Right ventricle myocardium inferior (tissue), 1 donor: ENCODE results near the gene FBXO21. TPM values are rescaled to one million over a fixed set of nuclear protein-coding genes. Genes with fewer than 3 reads are reported as not detected.

ENCODE experiments used
- ATAC-seq: fragments of 200-7000 bp; cut with Tn5 transposase; one replicate; pipeline ENCODE4 v1.9.1; 2020; ENCODE audit warnings: mild to moderate bottlenecking, moderate library complexity
- DNase-seq: peaks from one replicate; pipeline ENCODE4 v3.0.0; 2021; ENCODE audit errors: missing footprints
- intact Hi-C: fragments of 100-400 bp; cut with DNase I; formaldehyde crosslinking; loops from one replicate; pipeline ENCODE4 v1.11.0; 2022
- total RNA-seq: library from RNA; stranded (reverse); fragmentation: NEBNext Ultra II Directional; extraction: Animal tissue kit (Norgen Biotek cat#: 25700); gene quantifications from one replicate; pipeline ENCODE4 v1.2.1, GENCODE V29; 2021
- donor health status: DM: no; HTN: yes; CAD: no; lungs with severe emphysema.

FBXO21 gene
- total RNA-seq, 1 donor from 2014 or later, result 35.2 TPM

DNA sequence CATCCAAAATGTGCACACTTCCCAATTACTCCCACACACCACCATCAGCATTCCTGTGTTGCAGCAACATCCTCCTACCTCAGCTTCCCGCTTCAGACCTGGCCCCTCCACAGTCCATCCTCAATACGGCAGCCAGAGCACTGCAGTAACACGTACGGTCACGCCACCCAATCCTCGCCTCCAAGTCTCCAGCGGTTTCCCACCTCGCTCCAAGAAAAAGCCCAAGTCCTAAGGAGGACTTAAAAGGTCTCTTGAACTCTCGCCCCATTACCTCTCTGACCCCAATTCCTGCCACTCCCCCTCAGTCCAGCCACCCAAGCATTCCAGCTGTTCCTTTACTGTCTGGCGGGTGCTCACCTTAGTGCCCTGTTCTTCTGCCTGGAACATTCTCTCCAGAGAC lies 12.0 kb downstream of the FBXO21 start:
- no peak for DNase-seq
- ATAC-seq, result no peak
- intact Hi-C loops, result no loop called here

DNA sequence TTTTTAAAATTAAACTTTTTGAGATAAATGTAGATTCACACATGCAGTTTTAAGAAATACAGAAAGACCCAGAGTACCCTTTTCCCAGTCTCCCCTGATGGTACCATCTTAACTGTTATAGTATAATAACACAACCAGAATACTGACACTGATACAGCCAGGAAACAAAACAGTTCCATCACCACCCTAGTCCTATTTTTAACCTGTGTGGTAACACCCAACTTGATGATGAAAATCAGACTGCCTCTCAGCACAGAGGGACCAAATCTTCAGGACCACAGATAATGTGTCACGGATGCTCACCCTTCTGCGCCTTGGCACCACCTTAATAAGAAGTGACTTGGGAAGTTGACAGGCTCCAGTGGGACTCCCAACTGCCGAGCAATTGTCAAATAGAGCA lies 18.1 kb downstream of the FBXO21 start:
- DNase-seq, result no peak
- intact Hi-C loops, result no loop called here
- no peak for ATAC-seq

DNA sequence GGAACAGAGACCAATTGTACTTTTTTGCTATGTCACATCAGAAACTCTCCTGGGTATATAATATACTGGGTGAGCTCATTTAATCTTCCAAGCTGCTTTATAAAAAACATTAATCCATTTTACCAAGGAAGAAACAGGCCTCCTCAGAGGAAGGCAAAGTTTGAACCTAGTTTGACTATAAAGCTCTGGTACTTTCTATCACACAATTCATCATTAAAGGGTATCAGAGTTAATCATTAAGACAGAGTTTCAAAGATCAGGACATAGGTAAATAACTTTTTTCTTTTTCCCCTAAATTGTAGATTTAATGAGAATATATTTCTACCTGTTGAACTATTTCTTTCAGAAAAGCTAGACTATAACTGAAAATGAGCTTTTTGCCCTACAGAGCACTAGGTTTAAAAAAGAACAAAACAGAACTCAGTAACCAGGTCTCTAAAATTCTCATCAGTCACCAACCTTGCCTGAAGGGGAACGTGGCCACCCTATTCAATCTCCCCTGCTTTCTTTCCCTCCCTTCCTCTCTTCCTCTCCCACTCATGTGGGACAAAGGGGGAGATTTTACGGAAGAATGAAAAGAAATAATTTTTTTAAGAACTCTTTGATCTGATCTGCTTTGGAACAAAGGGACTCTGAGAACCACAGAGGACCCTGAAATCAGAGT lies 18.6 kb downstream of the FBXO21 start:
- intact Hi-C loops, result no loop called here
- DNase-seq, result no peak
- no peak for ATAC-seq

DNA sequence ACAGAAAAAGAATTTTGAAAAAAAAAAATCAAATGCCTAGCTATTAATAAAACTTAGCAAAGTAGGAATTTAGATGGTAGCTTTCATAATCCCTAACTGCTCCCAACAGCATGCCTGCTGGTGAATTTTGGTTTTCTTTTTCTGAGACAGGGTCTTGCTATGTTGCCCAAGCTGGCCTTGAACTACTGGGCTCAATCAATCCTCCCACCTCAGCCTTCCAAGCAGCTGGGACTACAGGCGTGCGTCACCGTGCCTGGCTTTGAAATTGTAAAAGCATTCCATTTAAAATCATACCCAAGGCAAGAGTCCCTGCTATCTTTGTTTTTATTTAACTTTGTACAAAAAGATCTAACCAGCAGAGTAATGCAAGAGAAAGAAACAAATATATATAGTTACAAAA lies 20.7 kb downstream of the FBXO21 start:
- ATAC-seq (no peak), DNase-seq (no peak)
- intact Hi-C loops, result no loop called here

DNA sequence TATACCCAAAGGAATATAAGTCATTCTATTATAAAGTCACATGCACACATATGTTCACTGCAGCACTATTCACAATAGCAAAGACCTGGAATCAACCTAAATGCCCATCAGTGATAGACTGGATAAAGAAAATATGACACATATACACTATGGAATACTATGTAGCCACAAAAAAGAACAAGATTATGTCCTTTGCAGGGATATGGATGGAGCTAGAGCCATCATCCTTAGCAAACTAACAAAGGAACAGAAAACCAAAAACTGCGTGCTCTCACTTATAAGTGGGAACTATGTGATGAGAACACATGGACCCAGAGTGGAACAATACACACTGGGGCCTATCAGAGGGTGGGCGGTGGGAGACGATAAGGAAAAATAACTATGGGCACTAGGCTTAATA lies 21.3 kb downstream of the FBXO21 start:
- no peak for ATAC-seq
- no peak for DNase-seq
- intact Hi-C loops, result no loop called here

DNA sequence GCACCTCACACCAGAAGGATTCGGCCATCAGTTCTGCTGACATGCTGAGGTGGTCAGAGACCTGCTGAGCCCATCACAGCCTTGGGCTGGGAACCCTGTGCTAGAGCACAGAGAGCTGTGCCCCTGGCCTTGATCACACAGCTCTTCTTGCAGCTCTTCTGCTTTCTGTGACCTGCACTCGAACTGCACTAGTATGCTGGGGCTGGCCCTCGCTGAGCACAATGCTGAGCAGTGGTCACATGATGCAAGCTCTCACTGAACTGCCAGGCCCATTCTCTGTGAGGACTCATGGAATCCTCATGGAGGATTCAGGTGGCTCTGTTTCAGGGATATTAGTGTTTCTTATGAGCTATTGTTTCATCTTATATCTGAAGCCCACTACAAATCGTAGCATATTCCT lies 22.5 kb downstream of the FBXO21 start:
- ATAC-seq, result peak; percentile 56
- DNase-seq, result no peak
- intact Hi-C loops, result no loop called here

DNA sequence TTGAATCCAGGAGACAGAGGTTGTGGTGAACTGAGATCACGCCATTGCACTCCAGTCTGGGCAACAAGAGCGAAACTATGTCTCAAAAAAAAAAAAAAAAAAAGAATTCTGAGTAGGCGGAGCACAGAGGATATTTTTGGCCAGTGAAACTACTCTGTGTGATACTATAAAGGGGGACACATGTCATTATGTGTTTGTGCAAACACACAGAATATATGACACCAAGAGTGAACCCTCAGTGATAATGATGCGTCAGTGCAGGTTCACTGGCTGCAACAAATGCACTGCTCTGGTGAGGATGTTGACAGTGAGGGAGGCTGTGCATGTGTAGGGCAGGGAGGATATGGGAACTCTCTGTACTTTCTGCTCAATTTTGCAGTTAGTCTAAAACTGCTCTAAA lies 24.2 kb downstream of the FBXO21 start:
- no peak for DNase-seq
- ATAC-seq, result no peak
- intact Hi-C loops, result no loop called here

DNA sequence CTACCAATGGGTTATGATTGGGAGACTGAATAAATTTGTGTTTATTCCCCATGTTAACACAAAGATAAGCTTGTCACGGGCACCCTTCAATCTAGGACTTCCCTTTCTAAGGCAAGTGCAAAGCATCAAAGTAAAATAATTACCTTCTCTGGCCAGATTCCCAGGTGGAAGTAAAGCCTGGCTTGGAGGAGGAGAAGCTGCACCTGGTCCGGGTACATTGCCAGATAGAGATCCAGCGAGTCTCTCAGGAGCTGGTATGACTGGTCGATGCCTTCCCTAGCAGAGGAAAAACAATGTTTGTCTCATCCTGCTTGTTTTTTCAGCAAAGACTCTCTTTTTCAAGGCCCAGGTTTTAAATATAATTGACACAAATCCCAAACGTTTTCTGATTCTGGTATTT lies 24.9 kb downstream of the FBXO21 start:
- intact Hi-C loops, result no loop called here
- DNase-seq (no peak), ATAC-seq (no peak)

DNA sequence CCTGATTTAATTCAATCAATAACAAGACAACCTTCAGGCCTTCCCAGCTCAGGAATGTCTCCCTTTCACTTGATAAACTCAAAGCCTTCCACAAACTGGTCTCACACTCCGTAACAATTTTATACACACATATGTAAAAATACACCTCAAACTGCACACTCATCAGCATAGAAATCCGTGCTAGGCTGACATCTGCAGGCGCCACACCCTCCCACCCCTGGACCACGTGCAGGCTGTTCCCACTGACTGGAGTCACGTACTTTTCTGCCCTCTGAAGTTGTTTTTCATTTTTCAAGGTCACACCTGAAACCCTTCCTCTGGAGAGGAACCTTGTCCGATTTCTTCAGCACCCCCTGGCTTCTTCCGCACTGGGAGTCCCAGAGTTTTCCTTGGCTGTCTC lies 27.6 kb downstream of the FBXO21 start:
- intact Hi-C loops, result no loop called here
- ATAC-seq (no peak), DNase-seq (no peak)

DNA sequence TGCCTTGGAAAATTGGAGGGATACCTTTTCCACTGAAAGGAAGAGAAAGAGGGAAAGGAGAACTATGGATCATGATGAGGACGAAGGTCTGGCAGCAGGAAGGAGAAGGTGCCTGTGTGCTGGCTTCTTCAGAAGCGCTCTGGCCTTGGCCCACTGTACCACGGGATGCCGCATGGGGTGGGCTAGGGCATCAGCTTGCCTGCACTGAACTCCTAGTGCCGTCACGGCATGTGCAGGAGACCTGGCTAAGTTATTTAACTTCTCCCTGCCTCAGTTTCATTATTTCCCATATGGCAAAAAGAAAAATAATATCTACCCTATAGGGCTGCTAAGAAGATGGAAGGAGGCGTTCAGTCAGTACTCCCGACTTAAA lies 28.1 kb downstream of the FBXO21 start:
- no peak for ATAC-seq
- intact Hi-C loops, result no loop called here

DNA sequence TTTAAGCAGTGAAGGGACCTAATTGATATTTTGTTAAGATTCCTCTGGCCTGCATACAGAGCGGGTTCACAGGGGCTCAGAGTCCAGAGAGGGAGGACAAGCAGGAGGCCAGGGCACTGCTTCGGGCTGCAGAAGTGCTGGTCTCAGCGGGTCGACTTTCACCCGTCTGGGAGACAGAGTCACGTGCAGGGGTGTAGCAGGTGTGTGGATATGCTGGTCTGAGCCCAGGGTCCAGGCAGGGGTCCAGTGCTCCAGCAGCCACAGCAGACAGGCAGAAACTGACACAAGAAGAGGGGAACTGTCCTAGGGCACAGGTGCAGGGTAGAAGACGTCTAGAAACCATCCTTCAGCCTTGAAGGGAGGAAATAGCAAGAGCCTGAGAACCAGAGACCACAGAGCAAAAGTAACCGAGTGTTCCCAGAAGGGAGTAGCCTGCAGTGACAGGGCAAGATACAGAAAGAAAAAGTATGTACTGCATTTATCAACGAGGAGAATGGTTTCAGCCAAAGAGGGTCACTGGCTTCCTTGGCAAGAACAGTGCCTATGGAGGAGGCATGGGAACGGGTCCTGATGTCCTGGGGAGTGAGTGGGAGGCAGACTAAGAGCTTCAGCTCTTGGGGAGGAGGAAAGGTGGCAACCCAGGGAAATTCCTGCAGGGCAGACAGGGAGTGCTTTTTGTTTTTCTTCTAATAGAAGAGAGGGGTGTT lies 28.7 kb downstream of the FBXO21 start:
- intact Hi-C loops, result no loop called here
- ATAC-seq, result no peak
- no peak for DNase-seq

More for the DNA sequence above, 28.1 kb downstream of the FBXO21 start:
- no peak for DNase-seq

DNA sequence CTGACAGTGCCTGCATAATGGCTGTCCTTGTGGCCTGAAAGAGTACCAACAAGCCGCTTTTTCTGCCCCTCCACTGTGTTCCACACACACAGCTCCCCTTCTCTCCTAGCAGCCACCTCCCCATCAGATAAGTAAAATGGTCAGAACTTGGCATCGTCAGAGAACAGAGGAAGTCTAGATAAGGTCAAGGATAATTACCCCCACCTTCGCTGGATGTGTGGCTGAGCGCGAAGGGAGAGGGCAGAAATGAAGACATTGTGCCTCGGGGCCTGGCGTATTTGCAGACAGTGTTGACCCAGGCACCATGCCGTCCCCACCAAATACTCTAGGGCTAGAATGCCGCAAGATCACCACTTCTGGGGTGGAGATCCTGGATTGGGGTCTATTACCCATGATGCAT lies 30.6 kb downstream of the FBXO21 start:
- intact Hi-C loops, result loop anchor here (10.0 kb wide), 1 partner anchor 455 kb away; no protein-coding TSS in a partner anchor
- DNase-seq (no peak), ATAC-seq (no peak)

DNA sequence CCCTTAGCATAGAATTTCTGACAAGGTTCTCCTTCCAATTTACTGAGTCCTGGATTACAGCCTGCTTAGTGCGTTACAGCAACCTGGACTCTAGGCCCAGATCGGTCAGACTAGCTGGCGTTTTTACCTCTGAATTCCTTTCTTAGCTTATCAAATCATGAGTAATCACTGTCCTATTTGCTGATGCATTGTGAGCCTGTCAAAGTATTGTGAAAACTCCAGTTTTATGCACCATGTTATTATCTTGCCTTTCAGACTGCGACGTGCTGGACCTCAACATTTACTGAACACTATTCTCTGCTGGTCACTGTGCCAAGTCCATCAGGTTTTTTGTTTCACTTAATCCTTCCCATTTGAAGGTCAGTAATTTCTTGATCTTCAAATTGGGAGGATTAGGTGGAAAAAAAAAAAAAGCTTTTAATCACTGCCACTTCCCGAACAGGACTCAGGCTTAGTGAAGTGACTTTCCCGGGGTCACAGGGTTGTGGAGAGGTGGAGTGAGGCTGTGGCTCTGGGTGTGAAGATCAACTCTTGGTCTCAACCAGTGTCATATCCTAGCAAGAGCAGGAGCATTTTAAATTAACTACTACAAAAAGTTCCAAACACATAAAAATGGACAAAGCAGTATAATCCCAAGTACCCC lies 31.2 kb downstream of the FBXO21 start:
- intact Hi-C loops, result loop anchor here (10.0 kb wide), 1 partner anchor 454 kb away; no protein-coding TSS in a partner anchor
- ATAC-seq, result no peak
- no peak for DNase-seq

DNA sequence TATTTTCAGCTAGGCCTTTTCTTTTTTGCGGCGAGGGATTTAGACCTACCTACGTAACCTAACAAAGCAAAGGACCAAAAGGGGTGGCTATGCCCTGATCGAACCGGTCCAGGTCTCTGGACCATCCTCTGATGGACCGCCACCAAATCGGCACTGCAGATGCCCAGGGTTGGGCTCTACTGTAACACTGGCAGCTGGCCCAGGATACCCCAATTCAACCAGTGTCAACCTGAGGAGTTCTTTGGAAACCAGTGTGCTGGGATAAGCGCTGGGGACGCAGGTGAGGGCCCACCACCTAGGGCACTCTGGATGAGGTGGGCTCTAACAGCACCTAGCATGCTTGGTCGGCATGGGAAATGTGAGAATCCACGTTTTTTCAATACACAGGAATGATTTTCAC lies 32.2 kb downstream of the FBXO21 start:
- ATAC-seq (no peak), DNase-seq (no peak)
- intact Hi-C loops, result loop anchor here (10.0 kb wide), 1 partner anchor 453 kb away; no protein-coding TSS in a partner anchor

DNA sequence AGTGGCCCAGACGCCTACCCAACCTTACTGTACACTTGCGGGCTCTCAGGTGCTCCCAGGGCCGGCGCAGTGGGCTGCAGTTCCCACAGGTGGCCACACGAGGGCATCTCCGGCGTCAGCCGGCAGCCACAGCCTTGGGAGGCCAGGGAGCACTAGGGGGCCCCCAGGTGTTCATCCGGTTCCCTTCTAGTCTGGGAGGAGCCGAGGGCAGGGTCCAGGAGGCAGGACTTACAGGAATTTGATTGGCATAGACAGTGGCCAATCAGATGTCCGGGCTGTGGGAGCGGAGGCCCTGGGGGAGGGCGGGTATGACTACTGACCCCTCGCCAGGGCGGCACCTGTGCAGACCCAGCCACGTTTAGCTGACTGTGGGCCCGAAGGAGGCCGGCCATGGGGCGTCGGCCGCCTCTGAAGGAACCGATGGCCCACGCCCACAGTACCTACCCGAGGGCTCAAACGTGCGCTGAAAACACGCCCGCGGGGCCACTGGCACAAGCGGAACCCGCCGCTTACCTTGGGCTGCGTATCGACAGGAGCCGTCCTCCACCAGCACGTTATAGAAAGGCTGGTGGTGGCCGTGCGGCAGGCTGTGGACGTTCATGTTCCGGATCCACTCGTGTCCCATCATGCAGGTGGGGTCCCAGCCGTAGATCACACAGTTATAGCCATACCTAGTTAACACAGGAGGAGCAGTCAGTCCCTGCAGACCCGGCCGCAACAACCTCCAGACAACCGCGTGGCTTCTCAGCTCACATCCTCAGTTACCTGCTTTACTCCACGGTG lies 34.8 kb downstream of the FBXO21 start:
- intact Hi-C loops, result loop anchor here (10.0 kb wide), 1 partner anchor 451 kb away; no protein-coding TSS in a partner anchor
- DNase-seq (no peak), ATAC-seq (peak; percentile 37)

DNA sequence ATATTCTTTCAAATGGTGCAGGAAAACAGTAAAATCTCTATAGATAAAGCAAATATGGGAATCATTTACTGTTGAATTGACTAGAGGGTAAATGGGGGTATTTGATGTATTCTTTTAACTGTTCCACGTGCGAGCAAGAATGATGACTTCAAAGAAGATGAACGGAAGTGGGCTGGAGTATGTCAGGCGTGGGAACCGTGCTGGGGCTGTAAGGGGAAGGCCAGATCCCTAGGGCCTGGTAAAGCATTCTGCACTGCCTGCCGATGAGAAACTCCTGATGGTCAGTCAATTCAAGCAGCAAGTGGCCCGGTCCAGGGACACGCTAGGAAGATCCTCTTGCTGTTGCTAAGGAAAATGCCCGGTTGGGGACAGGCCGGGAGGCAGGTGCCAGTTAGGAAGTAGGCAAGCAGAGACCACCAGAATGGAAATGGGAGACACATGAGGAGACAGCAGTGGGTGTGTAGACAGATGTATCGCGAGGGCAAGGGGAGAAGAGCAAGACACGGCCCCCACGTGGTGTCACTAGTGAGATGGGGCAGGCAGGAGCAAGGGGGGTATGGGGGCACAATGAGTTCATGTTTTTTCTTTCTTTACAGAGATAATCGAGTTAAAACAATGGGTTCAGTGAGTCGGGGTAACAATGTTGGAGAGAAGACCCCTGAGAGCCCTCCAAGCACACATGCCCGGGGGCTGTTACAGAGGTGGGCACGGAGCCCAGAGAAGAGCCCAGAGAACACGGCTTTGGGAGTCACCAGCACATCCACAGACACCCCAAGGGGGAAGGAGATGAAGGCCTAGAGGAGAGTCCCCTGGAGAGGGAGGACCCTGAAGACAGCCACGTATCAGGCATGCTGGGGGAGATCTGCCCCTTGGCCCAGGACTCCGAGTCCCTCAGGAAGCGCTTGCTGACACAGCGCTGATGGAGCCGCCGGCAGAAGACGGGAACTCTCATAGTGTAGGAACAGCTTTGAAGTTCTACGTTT lies 37.2 kb downstream of the FBXO21 start:
- DNase-seq (no peak), ATAC-seq (no peak)
- intact Hi-C loops, result loop anchor here (10.0 kb wide), 1 partner anchor 448 kb away; no protein-coding TSS in a partner anchor

DNA sequence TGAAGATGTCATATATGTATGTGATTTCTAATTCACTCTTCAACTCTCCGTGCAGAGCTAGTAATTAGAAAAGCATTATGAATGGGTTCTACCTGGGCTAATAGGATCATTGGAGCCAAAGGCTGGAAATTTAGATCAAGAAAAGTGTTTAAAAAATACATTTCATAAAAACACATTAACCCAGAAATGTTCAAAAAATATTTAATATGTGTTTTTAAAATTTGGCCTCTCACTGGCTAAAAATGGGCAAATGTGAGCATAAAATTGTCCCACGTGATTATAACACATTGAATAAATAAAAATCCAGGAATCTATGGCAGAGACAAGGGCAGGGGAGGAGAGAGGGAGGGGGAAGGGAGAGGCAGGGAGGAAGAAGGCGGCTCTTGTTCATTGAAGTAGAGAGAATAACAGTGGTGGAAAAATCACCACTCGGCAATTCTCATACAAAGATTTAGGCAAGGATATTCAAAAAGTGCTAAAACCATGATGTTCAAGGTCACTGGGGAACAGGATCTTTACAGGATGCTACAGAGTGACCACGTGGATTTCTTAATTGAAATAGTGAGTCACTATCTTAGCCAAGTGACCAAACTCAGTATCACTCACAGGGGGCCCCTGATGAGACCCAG lies 38.8 kb downstream of the FBXO21 start:
- ATAC-seq (no peak), DNase-seq (no peak)
- intact Hi-C loops, result loop anchor here (1.0 to 10.0 kb wide), 2 partner anchors 126 to 447 kb away; no protein-coding TSS in a partner anchor

DNA sequence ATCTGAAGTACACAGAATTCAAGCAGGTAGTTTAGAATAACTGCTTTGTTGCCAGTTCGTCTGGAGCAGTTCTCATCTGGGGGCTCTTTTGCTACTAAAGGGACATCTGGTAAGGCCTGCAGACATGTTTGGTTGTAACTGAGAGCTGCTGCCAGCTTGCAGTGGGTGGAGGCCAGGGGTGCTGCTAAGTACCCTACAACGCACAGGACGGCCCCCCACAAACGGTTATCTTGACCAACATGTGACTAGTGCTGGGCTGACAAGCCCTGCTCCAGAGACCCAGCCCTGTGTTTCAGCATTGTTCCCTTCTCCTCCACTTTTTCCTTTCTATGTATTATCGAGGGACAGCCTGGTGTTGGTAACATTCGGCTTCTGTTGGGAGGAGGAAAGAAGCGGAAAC lies 40.8 kb downstream of the FBXO21 start:
- ATAC-seq (no peak), DNase-seq (no peak)
- intact Hi-C loops, result no loop called here
